SK-N-SH (cell line): Measurements from ENCODE around the gene RPRD2. TPM values are rescaled to one million over a fixed set of nuclear protein-coding genes. Genes with fewer than 3 reads are reported as not detected.

Source experiments
- CTCF ChIA-PET: fragments of 300-600, 350-600 bp; formaldehyde crosslinking; extraction: SDS; loops from one replicate; lab custom pipeline; 2021; lab: Yijun Ruan, JAX
- POLR2A ChIA-PET: fragments of 350-600 bp; sonication (Branson Sonifier 250); formaldehyde crosslinking; extraction: SDS; loops from one replicate; lab custom pipeline; 2020; ENCODE audit warnings: antibody characterized with exemption, inconsistent platforms; lab: Yijun Ruan, JAX
- DNase-seq: peaks from one replicate; pipeline ENCODE4 v3.0.0; 2012
- H2AFZ ChIP-seq: fragments of 200-600 bp; sonication (generic); 2 replicates; pipeline ENCODE4 v1.8.1; 2016; ENCODE audit warnings: antibody characterized with exemption, mild to moderate bottlenecking, low read depth
- H3F3A ChIP-seq: fragments of 200-600 bp; sonication (generic); replicated peaks from 2 replicates; pipeline ENCODE3; 2016; ENCODE audit warnings: antibody characterized with exemption, mild to moderate bottlenecking; ENCODE audit not compliant: insufficient read depth
- H3K27ac ChIP-seq, 2 experiments: fragments of 200-500 bp in 1 of 2; fragments of 200-600 bp in 1 of 2; sonication (Bioruptor generic) in 1 of 2; sonication (generic), shearing (Covaris generic) in 1 of 2; 2 replicates each; pipeline versions ENCODE4 v1.5.1 to v1.6.1; 2014 to 2016; ENCODE audit warnings: low read depth in 2 of 2, inconsistent platforms in 1 of 2, low read length in 1 of 2, mild to moderate bottlenecking in 1 of 2, mixed read lengths in 1 of 2
- H3K27me3 ChIP-seq: fragments of 200-600 bp; sonication (generic), shearing (Covaris generic); 2 replicates; pipeline ENCODE4 v1.6.1; 2016; ENCODE audit warnings: mixed run types; ENCODE audit not compliant: insufficient read depth
- H3K36me3 ChIP-seq, 2 experiments: fragments of 200-500 bp in 1 of 2; fragments of 200-600 bp in 1 of 2; sonication (Bioruptor generic) in 1 of 2; sonication (generic) in 1 of 2; replicated peaks in 1 of 2; 2 replicates each; pipeline versions ENCODE3 to v1.5.1; 2014 to 2016; ENCODE audit warnings: low read length in 1 of 2, mild to moderate bottlenecking in 1 of 2; ENCODE audit not compliant: insufficient read depth in 2 of 2, control insufficient read depth in 1 of 2
- H3K4me1 ChIP-seq, 2 experiments: fragments of 200-500 bp in 1 of 2; fragments of 200-600 bp in 1 of 2; sonication (Bioruptor generic) in 1 of 2; sonication (generic), shearing (Covaris generic) in 1 of 2; 2 replicates each; pipeline versions ENCODE4 v1.5.1 to v1.6.1; 2014 to 2016; ENCODE audit warnings: low read depth in 1 of 2, low read length in 1 of 2, mixed run types in 1 of 2; ENCODE audit not compliant: insufficient read depth in 2 of 2, control insufficient read depth in 1 of 2
- H3K4me2 ChIP-seq: fragments of 200-600 bp; sonication (generic), shearing (Covaris generic); 2 replicates; pipeline ENCODE4 v1.6.1; 2017; ENCODE audit warnings: mixed run types
- H3K4me3 ChIP-seq, 2 experiments: fragments of 200-500 bp in 1 of 2; fragments of 200-600 bp in 1 of 2; sonication (Bioruptor generic) in 1 of 2; sonication (generic), shearing (Covaris generic) in 1 of 2; 2 replicates each; pipeline versions ENCODE4 v1.5.1 to v1.8.1; 2014 to 2016; ENCODE audit warnings: low read depth in 2 of 2, inconsistent platforms in 1 of 2, low read length in 1 of 2, mild to moderate bottlenecking in 1 of 2, mixed read lengths in 1 of 2, moderate library complexity in 1 of 2
- H3K79me2 ChIP-seq: fragments of 200-600 bp; sonication (generic); 2 replicates; pipeline ENCODE4 v1.8.1; 2017; ENCODE audit warnings: mild to moderate bottlenecking; ENCODE audit not compliant: insufficient read depth
- H3K9ac ChIP-seq: fragments of 200-600 bp; sonication (generic); 2 replicates; pipeline ENCODE4 v1.6.1; 2017; ENCODE audit warnings: mixed run types
- H3K9me2 ChIP-seq: fragments of 200-600 bp; sonication (generic); 2 replicates; pipeline ENCODE4 v1.6.1; 2017; ENCODE audit warnings: mixed run types
- H3K9me3 ChIP-seq: fragments of 200-600 bp; sonication (generic); 2 replicates; pipeline ENCODE4 v1.6.1; 2017; ENCODE audit warnings: mixed run types, mild to moderate bottlenecking, moderate library complexity
- H4K20me1 ChIP-seq: fragments of 200-600 bp; sonication (generic); 2 replicates; pipeline ENCODE4 v1.6.1; 2017; ENCODE audit warnings: mild to moderate bottlenecking, mixed run types; ENCODE audit not compliant: insufficient read depth
- EP300 ChIP-seq, 2 experiments: IDR thresholded peaks; 2 replicates each; pipeline versions ENCODE4 v1.4.0 to v1.6.1; 2012; ENCODE audit warnings: borderline replicate concordance in 1 of 2, low read depth in 1 of 2, low read length in 1 of 2
- EZH2phosphoT487 ChIP-seq: fragments of 200-600 bp; sonication (generic); IDR thresholded peaks from 2 replicates; pipeline ENCODE4 v1.6.1; 2017; ENCODE audit warnings: low read depth, mixed run types, mild to moderate bottlenecking, antibody characterized with exemption, moderate library complexity, borderline replicate concordance
- FOSL2 ChIP-seq: IDR thresholded peaks from 2 replicates; pipeline ENCODE4 v1.4.0; 2012; ENCODE audit warnings: low read depth, mild to moderate bottlenecking, moderate library complexity, borderline replicate concordance
- FOXJ3 ChIP-seq: sonication (generic); formaldehyde crosslinking; IDR thresholded peaks from 2 replicates; pipeline ENCODE4 v1.5.1; 2020; ENCODE audit warnings: mild to moderate bottlenecking, missing genetic modification reagents
- FOXM1 ChIP-seq: IDR thresholded peaks from 2 replicates; pipeline ENCODE4 v1.4.0; 2012; ENCODE audit warnings: low read depth, mild to moderate bottlenecking
- GATA2 ChIP-seq: sonication (generic); formaldehyde crosslinking; IDR thresholded peaks from 2 replicates; pipeline ENCODE4 v1.5.0; 2020; ENCODE audit warnings: mild to moderate bottlenecking, missing genetic modification reagents
- JUND ChIP-seq: IDR thresholded peaks from 2 replicates; pipeline ENCODE4 v1.4.0; 2012
- MEF2A ChIP-seq: IDR thresholded peaks from 2 replicates; pipeline ENCODE4 v1.4.0; 2012; ENCODE audit warnings: low read depth, borderline replicate concordance
- NFIC ChIP-seq: IDR thresholded peaks from 2 replicates; pipeline ENCODE4 v1.4.0; 2012; ENCODE audit warnings: borderline replicate concordance
- NRF1 ChIP-seq: IDR thresholded peaks from 2 replicates; pipeline ENCODE4 v1.6.1; 2012; ENCODE audit warnings: low read depth, mild to moderate bottlenecking, low read length
- POLR2AphosphoS5 ChIP-seq: IDR thresholded peaks from 2 replicates; pipeline ENCODE4 v1.6.1; 2012; ENCODE audit warnings: low read depth, low read length
- RAD21 ChIP-seq: IDR thresholded peaks from 2 replicates; pipeline ENCODE4 v1.6.1; 2012; ENCODE audit warnings: mild to moderate bottlenecking, low read length
- RCOR1 ChIP-seq: fragments of 150-350 bp; IDR thresholded peaks from 2 replicates; pipeline ENCODE4 v1.6.1; 2017; ENCODE audit warnings: antibody characterized with exemption, low read length
- RXRA ChIP-seq: IDR thresholded peaks from 2 replicates; pipeline ENCODE4 v1.4.0; 2012; ENCODE audit warnings: low read depth, mild to moderate bottlenecking, borderline replicate concordance
- SIN3A ChIP-seq: IDR thresholded peaks from 2 replicates; pipeline ENCODE4 v1.6.1; 2012; ENCODE audit warnings: low read depth, mild to moderate bottlenecking, low read length, moderate library complexity, borderline replicate concordance
- SMC3 ChIP-seq: IDR thresholded peaks from 2 replicates; pipeline ENCODE4 v1.6.1; 2012; ENCODE audit warnings: low read depth, low read length, improper control_type of control experiment
- TAF1 ChIP-seq: IDR thresholded peaks from 2 replicates; pipeline ENCODE4 v1.6.1; 2012; ENCODE audit warnings: low read depth, mild to moderate bottlenecking, low read length, moderate library complexity, borderline replicate concordance
- TCF12 ChIP-seq: IDR thresholded peaks from 2 replicates; pipeline ENCODE4 v1.4.0; 2012
- WGBS: methylation state at CpG from one replicate; pipeline ENCODE4 v1.1.6; 2017; ENCODE audit warnings: low lambda C conversion rate; 5-methylcytosine and 5-hydroxymethylcytosine counted together
- polyA plus RNA-seq, 3 experiments: library from polyadenylated mRNA; depleted of rRNA; stranded (reverse); fragments of >200 nt; gene quantifications; 2 replicates each; pipeline ENCODE4 v1.2.3, GENCODE V29; 2012
- TF ChIP-seq, protein P1 (sequence below): IDR thresholded peaks from 2 replicates; pipeline ENCODE4; 2012
- TF ChIP-seq, protein P2 (sequence below): IDR thresholded peaks from 2 replicates; pipeline ENCODE4 v1.4.0; 2012; ENCODE audit warnings: low read depth
- TF ChIP-seq, protein P3 (sequence below): IDR thresholded peaks from 2 replicates; pipeline ENCODE4 v1.4.0; 2012; ENCODE audit warnings: low read depth, borderline replicate concordance

The RPRD2 gene
- polyA plus RNA-seq, 1 of the 3 experiments (the other 2 are of a cell fraction), result 9.2 TPM

DNA sequence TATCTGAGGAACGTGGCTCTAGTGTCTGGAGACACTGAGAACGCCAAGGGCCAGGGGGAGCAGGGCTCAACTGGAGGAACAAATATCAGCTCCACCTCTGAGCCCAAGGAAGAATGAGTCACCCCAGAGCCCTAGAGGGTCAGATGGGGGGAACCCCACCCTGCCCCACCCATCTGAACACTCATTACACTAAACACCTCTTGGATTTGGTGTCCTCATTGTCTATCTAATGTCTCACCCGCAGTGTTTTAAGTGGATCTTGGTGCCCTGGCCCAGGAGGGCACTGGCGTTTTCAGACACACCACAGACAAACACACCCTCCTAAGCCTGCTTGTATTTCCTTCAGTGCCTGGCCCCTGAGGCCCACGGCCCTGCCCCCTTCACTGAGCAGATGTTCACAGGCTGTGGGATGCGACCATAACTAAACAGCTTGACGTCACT is 149.4 kb downstream of the RPRD2 start:
- Histone ChIP-seq H3K36me3 (no peaks in the 10 kb centered on the region), H2AFZ (no peak overlapping the region), H3K9me3 (no peaks in the 10 kb centered on the region), H4K20me1 (no peaks in the 10 kb centered on the region), H3K9ac (no peak overlapping the region), H3K79me2 (peaks cover 10% of the 10 kb centered on the region), H3F3A (peaks cover 3% of the 10 kb centered on the region), H3K4me2 (no peak overlapping the region), H3K27me3 (no peaks in the 10 kb centered on the region), H3K4me1 (peaks cover 3 to 8% of the 10 kb centered on the region in 2 experiments; a peak in 2 of 4 replicates), H3K9me2 (no peaks in the 10 kb centered on the region), H3K27ac (no peak overlapping the region), H3K4me3 (no peak overlapping the region)
- ChIA-PET CTCF (interaction anchor here (1.5 to 3.1 kb wide), 2 partner anchors 46 to 257 kb away, joined by 5 to 9 read pairs; no protein-coding TSS in a partner anchor), POLR2A (no interaction called here)
- no peak for TF ChIP-seq TCF12
- TF ChIP-seq, protein P1, sequence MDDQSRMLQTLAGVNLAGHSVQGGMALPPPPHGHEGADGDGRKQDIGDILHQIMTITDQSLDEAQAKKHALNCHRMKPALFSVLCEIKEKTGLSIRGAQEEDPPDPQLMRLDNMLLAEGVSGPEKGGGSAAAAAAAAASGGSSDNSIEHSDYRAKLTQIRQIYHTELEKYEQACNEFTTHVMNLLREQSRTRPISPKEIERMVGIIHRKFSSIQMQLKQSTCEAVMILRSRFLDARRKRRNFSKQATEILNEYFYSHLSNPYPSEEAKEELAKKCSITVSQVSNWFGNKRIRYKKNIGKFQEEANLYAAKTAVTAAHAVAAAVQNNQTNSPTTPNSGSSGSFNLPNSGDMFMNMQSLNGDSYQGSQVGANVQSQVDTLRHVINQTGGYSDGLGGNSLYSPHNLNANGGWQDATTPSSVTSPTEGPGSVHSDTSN, result no peak
- TF ChIP-seq RAD21, result no peak
- no peak for TF ChIP-seq GATA2
- TF ChIP-seq, protein P2, sequence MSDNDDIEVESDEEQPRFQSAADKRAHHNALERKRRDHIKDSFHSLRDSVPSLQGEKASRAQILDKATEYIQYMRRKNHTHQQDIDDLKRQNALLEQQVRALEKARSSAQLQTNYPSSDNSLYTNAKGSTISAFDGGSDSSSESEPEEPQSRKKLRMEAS, result no peak
- TF ChIP-seq JUND, result no peak
- TF ChIP-seq RCOR1, result no peak
- TF ChIP-seq FOXM1, result no peak
- TF ChIP-seq EZH2phosphoT487, result no peak
- no peak for TF ChIP-seq POLR2AphosphoS5
- TF ChIP-seq MEF2A, result no peak
- TF ChIP-seq, protein P3, sequence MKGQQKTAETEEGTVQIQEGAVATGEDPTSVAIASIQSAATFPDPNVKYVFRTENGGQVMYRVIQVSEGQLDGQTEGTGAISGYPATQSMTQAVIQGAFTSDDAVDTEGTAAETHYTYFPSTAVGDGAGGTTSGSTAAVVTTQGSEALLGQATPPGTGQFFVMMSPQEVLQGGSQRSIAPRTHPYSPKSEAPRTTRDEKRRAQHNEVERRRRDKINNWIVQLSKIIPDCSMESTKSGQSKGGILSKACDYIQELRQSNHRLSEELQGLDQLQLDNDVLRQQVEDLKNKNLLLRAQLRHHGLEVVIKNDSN, result no peak
- no peak for TF ChIP-seq EP300 (IDR thresholded peaks at IDR 0.05; ENCODE audit: borderline replicate concordance in 1 of 2, low read depth in 1 of 2, low read length in 1 of 2)
- no peak for TF ChIP-seq TAF1
- no peak for TF ChIP-seq SMC3
- no peak for TF ChIP-seq NFIC
- TF ChIP-seq SIN3A, result no peak
- DNase-seq, result no peak
- WGBS, result 94% methylated on average over 7 of the region's 7 CpGs

DNA sequence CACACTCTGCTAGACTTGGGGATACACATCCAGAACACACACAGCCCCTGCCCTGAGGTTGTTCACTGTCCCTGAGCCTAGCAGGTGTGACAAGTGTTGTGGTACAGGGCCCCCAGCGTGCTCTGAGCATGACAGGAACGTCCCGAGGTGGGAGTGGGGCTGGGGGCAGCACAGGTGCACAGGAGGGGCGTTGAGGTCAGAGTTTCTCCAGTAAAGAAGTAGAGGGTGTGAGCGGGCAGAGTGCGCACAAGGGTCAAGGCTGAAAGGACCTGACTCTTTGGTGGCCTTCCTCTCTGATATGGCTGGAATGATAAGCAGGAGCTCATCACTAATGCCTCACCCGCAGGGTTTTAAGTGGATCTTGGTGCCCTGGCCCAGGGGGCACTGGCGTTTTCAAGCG is 150.3 kb downstream of the RPRD2 start:
- 92% methylated on average over 9 of the region's 9 CpGs for WGBS
- TF ChIP-seq FOXJ3 (CRISPR knock-in tag), result no peak
- TF ChIP-seq FOSL2, result no peak
- TF ChIP-seq, protein P1, result no peak
- TF ChIP-seq EZH2phosphoT487, result no peak
- no peak for TF ChIP-seq NRF1
- no peak for TF ChIP-seq RXRA
- no peak for TF ChIP-seq SIN3A
- TF ChIP-seq TAF1, result no peak
- TF ChIP-seq SMC3, result no peak
- no peak for TF ChIP-seq POLR2AphosphoS5
- no peak for TF ChIP-seq FOXM1
- no peak for TF ChIP-seq GATA2
- TF ChIP-seq, protein P2, result no peak

More for the DNA sequence above, 150.3 kb downstream of the RPRD2 start:
- Histone ChIP-seq H3K9me3 (no peaks in the 10 kb centered on the region), H4K20me1 (no peaks in the 10 kb centered on the region), H3K9me2 (no peaks in the 10 kb centered on the region), H3F3A (peaks cover 3% of the 10 kb centered on the region), H3K4me3 (no peak overlapping the region), H3K27me3 (no peaks in the 10 kb centered on the region), H3K4me2 (peak overlapping the region; percentile 75; the same call in 1 of the 2 replicates), H3K79me2 (peaks cover 2% of the 10 kb centered on the region; the same call in 1 of the 2 replicates), H3K9ac (no peak overlapping the region), H3K4me1 (peaks cover 2 to 4% of the 10 kb centered on the region in 2 experiments; a peak in 1 of 4 replicates), H3K36me3 (no peaks in the 10 kb centered on the region), H2AFZ (0 out of 2 replicates have a peak overlapping the region, but pooled peaks have one; percentile 84), H3K27ac (no peak overlapping the region; a peak in 1 of 4 replicates)
- no peak for DNase-seq
- ChIA-PET CTCF (interaction anchor here (1.5 to 3.3 kb wide), 3 partner anchors 45 to 258 kb away, joined by 5 to 19 read pairs (median 9); no protein-coding TSS in a partner anchor), POLR2A (no interaction called here)
